ENCODE measurements around the gene ADAR. TPM values are rescaled to one million over a fixed set of nuclear protein-coding genes. Genes with fewer than 3 reads are reported as not detected.

Gene ADAR
- polyA plus RNA-seq, 1 experiment, result 143 TPM

- ChIA-PET CTCF (interaction anchor here (1.1 to 2.0 kb wide), 3 partner anchors 10 to 322 kb away, joined by 3 to 4 read pairs (median 3); no protein-coding TSS in a partner anchor), POLR2A (no interaction called here)
Observed at GRCh38 chr1:154556422-154556821, 51.6 kb downstream of the ADAR start.

GRCh38 chr1:154553056-154554030, 54.6 kb downstream of the ADAR start:
- ChIA-PET CTCF (interaction anchor here (0.6 to 3.5 kb wide), 5 partner anchors 10 to 408 kb away, joined by 3 to 15 read pairs (median 3); no protein-coding TSS in a partner anchor), POLR2A (no interaction called here)
- Histone ChIP-seq H3K4me3 (ENCODE audit: low read depth, low read length) (no peak overlapping the region), H3K36me3 (ENCODE audit: control insufficient read depth, insufficient read depth, low read length) (peaks cover 44% of the 10 kb centered on the region), H3K27me3 (ENCODE audit: control insufficient read depth, insufficient read depth, low read length) (no peaks in the 10 kb centered on the region)
- no peak for TF ChIP-seq CTCF (IDR thresholded peaks at IDR 0.05; ENCODE audit: insufficient read depth, low read depth, low read length)
- DNase-seq (ENCODE audit: low read depth), result no peak

More at GRCh38 chr1:154556422-154556821, 51.6 kb downstream of the ADAR start:
- peaks cover 29% of the 10 kb centered on the region for H3K36me3 ChIP-seq (ENCODE audit: control insufficient read depth, insufficient read depth, low read length)
- H3K4me3 ChIP-seq (ENCODE audit: low read depth, low read length), result peak overlapping the region; percentile 85
- no peak for DNase-seq (ENCODE audit: low read depth)
- H3K27me3 ChIP-seq (ENCODE audit: control insufficient read depth, insufficient read depth, low read length), result no peaks in the 10 kb centered on the region
- no peak for TF ChIP-seq CTCF (IDR thresholded peaks at IDR 0.05; ENCODE audit: insufficient read depth, low read depth, low read length)

- no peak overlapping the region for H3K4me3 ChIP-seq (ENCODE audit: low read depth, low read length)
- peaks cover 44% of the 10 kb centered on the region for H3K36me3 ChIP-seq (ENCODE audit: control insufficient read depth, insufficient read depth, low read length)
- DNase-seq (ENCODE audit: low read depth), result no peak
- POLR2A ChIA-PET, result no interaction called here
- H3K27me3 ChIP-seq (ENCODE audit: control insufficient read depth, insufficient read depth, low read length), result no peaks in the 10 kb centered on the region
- no peak for TF ChIP-seq CTCF (IDR thresholded peaks at IDR 0.05; ENCODE audit: insufficient read depth, low read depth, low read length)
- CTCF ChIA-PET, result interaction anchor here (0.7 kb wide), 1 partner anchor 354 kb away, joined by 3 read pairs; no protein-coding TSS in a partner anchor
Observed at GRCh38 chr1:154552036-154552435, 56.0 kb downstream of the ADAR start.

GRCh38 chr1:154551474-154551873, 56.5 kb downstream of the ADAR start:
- no peak overlapping the region for H3K4me3 ChIP-seq (ENCODE audit: low read depth, low read length)
- peaks cover 44% of the 10 kb centered on the region for H3K36me3 ChIP-seq (ENCODE audit: control insufficient read depth, insufficient read depth, low read length)
- CTCF ChIA-PET, result interaction anchor here (0.7 to 1.0 kb wide), 2 partner anchors 17 to 353 kb away, joined by 3 to 4 read pairs; no protein-coding TSS in a partner anchor

More at GRCh38 chr1:154551474-154551873, 56.5 kb downstream of the ADAR start:
- no peak for TF ChIP-seq CTCF (IDR thresholded peaks at IDR 0.05; ENCODE audit: insufficient read depth, low read depth, low read length)
- POLR2A ChIA-PET, result no interaction called here
- no peaks in the 10 kb centered on the region for H3K27me3 ChIP-seq (ENCODE audit: control insufficient read depth, insufficient read depth, low read length)
- no peak for DNase-seq (ENCODE audit: low read depth)
